Activated T-cell treated with anti-CD3 and anti-CD28 coated beads, Interleukin-2, amount 50 U/mL, for 24 hours (primary cell): ENCODE measurements around the gene ANKRD49.
"Not testable (repeated sequence)": the region's sequence is repeated elsewhere in the genome, so short reads cannot be mapped to it uniquely, and the experiment has no call there.

Experiments
- DNase-seq: peaks from one replicate; pipeline ENCODE4 v3.0.0-alpha.2; 2020
- H3K27ac Mint-ChIP-seq: 2 replicates; pipeline ENCODE4 v1.8.0; 2020; ENCODE audit warnings: mild to moderate bottlenecking, mixed read lengths
- H3K27me3 Mint-ChIP-seq: 2 replicates; pipeline ENCODE4 v1.8.0; 2020; ENCODE audit warnings: mixed read lengths
- H3K36me3 Mint-ChIP-seq: 2 replicates; pipeline ENCODE4 v1.8.0; 2020; ENCODE audit warnings: low read depth, mixed read lengths
- H3K4me1 Mint-ChIP-seq: 2 replicates; pipeline ENCODE4 v1.8.0; 2020; ENCODE audit warnings: low read depth, mixed read lengths
- H3K4me3 Mint-ChIP-seq: 2 replicates; pipeline ENCODE4 v1.8.0; 2020; ENCODE audit warnings: mild to moderate bottlenecking, moderate library complexity, mixed read lengths
- H3K9me3 Mint-ChIP-seq: 2 replicates; pipeline ENCODE4 v1.8.0; 2020; ENCODE audit warnings: mixed read lengths

ANKRD49 gene

DNA sequence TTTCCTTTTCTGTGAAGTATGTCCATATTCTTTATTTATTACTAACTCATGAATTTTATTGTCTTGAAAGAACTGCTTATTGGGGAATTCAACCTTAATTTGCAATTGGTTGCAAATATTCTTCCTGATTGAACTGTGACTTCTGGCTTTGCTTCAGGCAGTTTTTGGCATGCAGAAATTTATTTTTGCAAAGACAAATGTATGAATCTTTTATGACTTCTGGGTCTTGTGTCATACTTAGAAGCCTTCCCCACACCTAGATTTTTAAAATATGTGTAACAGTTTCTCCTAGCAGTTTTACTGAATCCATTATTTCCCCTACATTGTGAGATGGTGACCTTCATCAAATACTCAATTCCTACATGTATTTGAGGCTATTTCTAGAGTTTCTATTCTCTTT, 12.4 kb upstream of the ANKRD49 start:
- Mint-ChIP-seq H3K9me3 (no peaks in the 10 kb centered on the region), H3K27me3 (no peaks in the 10 kb centered on the region), H3K36me3 (peaks cover 96% of the 10 kb centered on the region), H3K4me1 (peaks cover 6% of the 10 kb centered on the region), H3K4me3 (no peak overlapping the region), H3K27ac (no peak overlapping the region)
- DNase-seq: no peak

DNA sequence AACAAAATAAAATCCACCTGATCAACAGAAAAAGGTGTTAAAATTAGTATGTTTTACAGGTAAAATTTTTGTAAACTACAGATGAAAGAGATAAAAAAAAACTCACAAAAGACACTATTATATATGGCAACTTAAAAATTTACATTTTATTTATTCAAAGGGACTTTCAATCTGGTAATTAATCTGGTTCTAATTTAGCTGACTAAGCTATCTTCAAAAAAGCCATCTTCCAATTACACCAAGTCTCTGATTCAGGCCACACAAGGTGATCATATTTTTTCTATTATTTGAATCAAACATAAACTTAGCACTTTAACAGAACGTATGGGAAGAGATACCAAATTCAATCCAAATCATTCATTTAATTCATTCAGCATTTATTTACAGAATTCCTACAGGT, 7.7 kb upstream of the ANKRD49 start:
- DNase-seq: no peak
- Mint-ChIP-seq H3K36me3 (peaks cover 97% of the 10 kb centered on the region), H3K9me3 (no peaks in the 10 kb centered on the region), H3K4me1 (peaks cover 7% of the 10 kb centered on the region), H3K27ac (no peak overlapping the region), H3K4me3 (no peak overlapping the region), H3K27me3 (no peaks in the 10 kb centered on the region)

DNA sequence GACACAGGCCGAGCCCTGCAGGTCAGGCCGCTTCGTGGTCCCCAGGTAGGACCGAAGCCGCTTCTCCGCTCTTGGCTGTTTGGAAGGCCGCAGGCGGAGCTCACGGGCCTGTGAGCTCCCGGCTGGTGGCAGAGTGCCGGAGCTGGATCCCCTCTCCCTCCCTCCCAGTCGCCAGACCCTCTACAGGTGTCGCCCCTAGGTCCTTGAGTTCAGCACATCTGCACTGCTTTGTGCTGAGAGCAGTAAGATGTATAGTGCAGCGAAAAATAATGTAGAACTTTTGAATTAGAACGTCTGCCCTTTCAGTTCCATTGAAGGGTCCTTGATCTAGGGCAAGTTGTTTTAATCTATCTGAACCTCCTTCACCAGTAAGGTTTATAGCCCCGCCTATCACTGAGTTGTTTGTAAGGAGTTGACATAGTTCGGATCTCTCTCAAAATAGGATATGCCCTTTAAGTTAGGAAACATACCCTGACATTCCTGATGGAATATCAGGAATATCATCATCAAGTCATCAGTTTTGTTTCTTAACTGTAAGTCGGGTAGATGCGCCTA, 419 bp downstream of the ANKRD49 start:
- peaks cover 38% of the 10 kb centered on the region for H3K4me1 Mint-ChIP-seq
- peaks cover 74% of the 10 kb centered on the region for H3K36me3 Mint-ChIP-seq
- no peaks in the 10 kb centered on the region for H3K9me3 Mint-ChIP-seq
- peak overlapping the region; percentile 97 for H3K4me3 Mint-ChIP-seq
- peak overlapping the region; percentile 99 for H3K27ac Mint-ChIP-seq
- H3K27me3 Mint-ChIP-seq: no peaks in the 10 kb centered on the region
- no peak for DNase-seq

GRCh38 chr11:94500181-94500580, 6.4 kb downstream of the ANKRD49 start:
- Mint-ChIP-seq H3K27me3 (no peaks in the 10 kb centered on the region), H3K4me3 (no peak overlapping the region), H3K36me3 (peaks cover 59% of the 10 kb centered on the region), H3K4me1 (peaks cover 11% of the 10 kb centered on the region), H3K27ac (peak overlapping the region; percentile 57), H3K9me3 (no peaks in the 10 kb centered on the region)
- no peak for DNase-seq

- Mint-ChIP-seq H3K4me3 (no peak overlapping the region), H3K4me1 (peaks cover 2% of the 10 kb centered on the region), H3K9me3 (no peaks in the 10 kb centered on the region)
These were observed 7.7 kb downstream of the ANKRD49 start for GRCh38 chr11:94501522-94501921.

GRCh38 chr11:94504689-94505293, 11.0 kb downstream of the ANKRD49 start:
- H3K4me1 Mint-ChIP-seq: no peaks in the 10 kb centered on the region
- DNase-seq: no peak
- no peaks in the 10 kb centered on the region for H3K27me3 Mint-ChIP-seq
- H3K4me3 Mint-ChIP-seq: no peak overlapping the region
- H3K27ac Mint-ChIP-seq: no peak overlapping the region
- H3K9me3 Mint-ChIP-seq: no peaks in the 10 kb centered on the region
- peaks cover 23% of the 10 kb centered on the region for H3K36me3 Mint-ChIP-seq

More at GRCh38 chr11:94501522-94501921, 7.7 kb downstream of the ANKRD49 start:
- peaks cover 53% of the 10 kb centered on the region for H3K36me3 Mint-ChIP-seq
- H3K27ac Mint-ChIP-seq: no peak overlapping the region
- H3K27me3 Mint-ChIP-seq: no peaks in the 10 kb centered on the region
- DNase-seq: no peak

DNA sequence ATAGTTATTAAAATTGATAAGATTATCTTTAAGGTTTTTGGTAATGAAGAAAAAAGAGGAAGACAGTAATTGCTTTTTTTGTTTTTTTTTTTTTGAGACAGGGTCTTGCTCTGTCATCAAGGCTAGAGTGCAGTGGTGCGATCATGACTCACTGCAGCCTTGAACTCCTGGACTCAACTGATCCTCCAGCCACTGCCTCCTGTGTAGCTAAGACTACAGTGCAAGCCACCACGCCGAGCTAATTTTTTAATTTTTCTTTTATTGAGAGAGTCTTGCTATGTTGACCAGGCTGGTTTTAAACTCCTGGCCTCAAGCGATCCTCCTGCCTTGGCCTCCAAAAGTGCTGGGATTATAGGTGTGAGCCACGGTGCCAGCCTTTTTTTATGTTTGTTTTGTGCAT, 12.7 kb downstream of the ANKRD49 start:
- H3K36me3 Mint-ChIP-seq, H3K9me3 Mint-ChIP-seq, H3K4me1 Mint-ChIP-seq, H3K27ac Mint-ChIP-seq, DNase-seq, H3K4me3 Mint-ChIP-seq: not testable (repeated sequence)
- peaks cover 13% of the 10 kb centered on the region for H3K27me3 Mint-ChIP-seq

GRCh38 chr11:94507485-94507884, 13.7 kb downstream of the ANKRD49 start:
- Mint-ChIP-seq H3K9me3 (no peaks in the 10 kb centered on the region), H3K27me3 (peaks cover 22% of the 10 kb centered on the region), H3K27ac (no peak overlapping the region), H3K36me3 (peaks cover 2% of the 10 kb centered on the region), H3K4me3 (no peak overlapping the region), H3K4me1 (peaks cover 7% of the 10 kb centered on the region)
- DNase-seq: no peak

- Mint-ChIP-seq H3K4me3 (peak within 1 kb of the TSS; percentile 72), H3K4me1 (peaks cover 12% of the 10 kb centered on the region), H3K9me3 (no peaks in the 10 kb centered on the region), H3K36me3 (no peaks in the 10 kb centered on the region), H3K27me3 (peaks cover 36% of the 10 kb centered on the region), H3K27ac (no peak within 1 kb of the TSS)
- DNase-seq: peak; percentile 72
These were observed 18.4 kb downstream of the ANKRD49 start, which contains the start of gene C11orf97 for GRCh38 chr11:94511932-94512781. TSS of gene C11orf97 (plus strand) at chr11:94512461. CDS start at chr11:94512529, 68 bp downstream.

GRCh38 chr11:94513091-94513490, 19.3 kb downstream of the ANKRD49 start:
- Mint-ChIP-seq H3K36me3 (no peaks in the 10 kb centered on the region), H3K9me3 (no peaks in the 10 kb centered on the region), H3K27me3 (peaks cover 36% of the 10 kb centered on the region), H3K4me1 (peaks cover 12% of the 10 kb centered on the region), H3K4me3 (no peak overlapping the region), H3K27ac (no peak overlapping the region)
- no peak for DNase-seq

DNA sequence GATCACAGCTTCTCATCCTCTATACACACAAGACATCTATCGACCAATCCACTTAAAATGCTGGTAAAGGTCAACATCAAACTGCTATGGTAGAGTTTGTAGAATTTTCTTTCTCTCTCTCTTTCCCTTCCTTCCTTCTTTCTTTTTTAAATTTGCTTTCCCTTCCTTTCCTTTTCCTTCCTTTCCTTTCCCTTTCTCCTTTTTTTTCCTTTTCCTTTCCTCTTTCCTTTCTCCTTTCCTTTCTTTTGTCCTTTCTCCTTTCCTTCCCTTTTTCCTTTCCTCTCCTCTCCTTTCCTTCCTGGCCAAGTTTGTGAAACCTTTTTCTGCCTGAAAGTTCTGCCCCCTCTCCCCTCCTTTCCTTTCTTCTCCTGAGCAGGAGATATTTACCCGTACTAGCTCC, 21.6 kb downstream of the ANKRD49 start:
- peaks cover 33% of the 10 kb centered on the region for H3K27me3 Mint-ChIP-seq
- DNase-seq: no peak
- no peaks in the 10 kb centered on the region for H3K36me3 Mint-ChIP-seq
- H3K27ac Mint-ChIP-seq: no peak overlapping the region
- peaks cover 12% of the 10 kb centered on the region for H3K4me1 Mint-ChIP-seq
- H3K4me3 Mint-ChIP-seq: no peak overlapping the region
- no peaks in the 10 kb centered on the region for H3K9me3 Mint-ChIP-seq

- Mint-ChIP-seq H3K36me3 (no peaks in the 10 kb centered on the region), H3K4me3 (no peak overlapping the region), H3K4me1 (peaks cover 12% of the 10 kb centered on the region), H3K27me3 (peaks cover 21% of the 10 kb centered on the region), H3K27ac (no peak overlapping the region), H3K9me3 (no peaks in the 10 kb centered on the region)
- DNase-seq: no peak
These were observed 22.9 kb downstream of the ANKRD49 start for GRCh38 chr11:94516725-94517124.

- no peak for DNase-seq
- H3K9me3 Mint-ChIP-seq: no peaks in the 10 kb centered on the region
- no peak overlapping the region for H3K4me3 Mint-ChIP-seq
- no peaks in the 10 kb centered on the region for H3K36me3 Mint-ChIP-seq
- peaks cover 12% of the 10 kb centered on the region for H3K27me3 Mint-ChIP-seq
- H3K27ac Mint-ChIP-seq: no peak overlapping the region
- H3K4me1 Mint-ChIP-seq: no peaks in the 10 kb centered on the region
These were observed 24.5 kb downstream of the ANKRD49 start for GRCh38 chr11:94518300-94518699.

DNA sequence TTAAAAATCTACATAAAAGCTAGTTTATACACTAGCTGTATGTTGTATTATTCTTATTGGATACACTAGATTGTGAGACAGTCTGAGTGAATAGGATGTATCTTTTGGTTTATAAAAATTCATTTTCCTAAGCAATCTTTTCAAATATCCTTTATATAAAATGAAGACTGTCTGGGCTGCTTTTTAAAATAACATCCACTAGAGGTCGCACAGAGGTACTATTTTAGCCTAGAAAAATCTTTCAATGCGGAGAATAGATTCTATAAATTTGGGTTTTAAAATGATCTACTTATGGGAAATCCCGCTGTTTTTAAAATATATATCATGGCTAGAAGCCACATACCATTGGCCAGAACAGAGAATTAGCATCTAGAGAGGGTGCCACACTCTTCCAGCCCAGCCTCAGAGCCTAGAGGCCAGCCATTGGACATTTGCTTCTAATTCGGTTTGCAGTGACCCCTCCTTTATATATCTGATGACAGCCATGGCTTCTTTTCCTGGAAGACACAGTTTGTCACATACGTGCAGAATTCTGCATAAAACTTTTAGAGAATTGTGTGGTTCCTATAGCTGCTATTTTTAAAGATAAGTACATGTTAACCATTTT, 25.8 kb downstream of the ANKRD49 start:
- no peak for DNase-seq
- Mint-ChIP-seq H3K9me3 (no peaks in the 10 kb centered on the region), H3K36me3 (no peaks in the 10 kb centered on the region), H3K4me3 (no peak overlapping the region), H3K27me3 (peaks cover 19% of the 10 kb centered on the region), H3K4me1 (no peaks in the 10 kb centered on the region), H3K27ac (no peak overlapping the region)
